HepG2 (cell line): ENCODE results near the gene STK10. TPM values are rescaled to one million over a fixed set of nuclear protein-coding genes. Genes with fewer than 3 reads are reported as not detected.

ENCODE experiments used
- AGO2 ChIP-seq: fragments of 200-400 bp; formaldehyde crosslinking; optimal IDR thresholded peaks from 2 replicates; pipeline ENCODE3; 2017; ENCODE audit warnings: mild to moderate bottlenecking, low read depth, low read length, moderate library complexity
- CC2D1A ChIP-seq: sonication (generic); formaldehyde crosslinking; IDR thresholded peaks from 2 replicates; pipeline ENCODE4 v1.8.1; 2023; ENCODE audit warnings: mild to moderate bottlenecking, missing genetic modification reagents
- CCDC6 ChIP-seq: sonication (generic); formaldehyde crosslinking; IDR thresholded peaks from 2 replicates; pipeline ENCODE4 v1.8.1; 2022; ENCODE audit warnings: mild to moderate bottlenecking, missing genetic modification reagents, moderate library complexity
- ETV5 ChIP-seq: IDR thresholded peaks from 2 replicates; pipeline ENCODE4 v1.6.1; 2018; ENCODE audit warnings: missing biosample characterization, missing genetic modification reagents, inconsistent platforms, borderline replicate concordance
- KMT2A ChIP-seq: sonication (generic); formaldehyde crosslinking; IDR thresholded peaks from 2 replicates; pipeline ENCODE4 v1.4.0; 2020; ENCODE audit warnings: missing genetic modification reagents
- MBD4 ChIP-seq: IDR thresholded peaks from 2 replicates; pipeline ENCODE4 v1.6.1; 2012; ENCODE audit warnings: low read length, inconsistent platforms, borderline replicate concordance
- NAIF1 ChIP-seq: sonication (generic); formaldehyde crosslinking; IDR thresholded peaks from 2 replicates; pipeline ENCODE4 v1.5.0; 2020; ENCODE audit warnings: mild to moderate bottlenecking, missing genetic modification reagents, borderline replicate concordance
- NR2F1 ChIP-seq, 2 experiments: fragments of 450-650 bp in 1 of 2; formaldehyde crosslinking in 1 of 2; IDR thresholded peaks; 2 replicates each; pipeline versions ENCODE4 v1.5.0 to v1.6.1; 2016 to 2020; ENCODE audit warnings: mild to moderate bottlenecking in 1 of 2, missing compliant biosample characterization in 1 of 2, missing genetic modification reagents in 1 of 2, moderate library complexity in 1 of 2
- PPARG ChIP-seq: conservative IDR thresholded peaks from 2 replicates; pipeline ENCODE4 v1.6.1; 2016; ENCODE audit warnings: missing biosample characterization, missing genetic modification reagents
- PRPF4 ChIP-seq: fragments of 200-400 bp; formaldehyde crosslinking; IDR thresholded peaks from 2 replicates; pipeline ENCODE4 v1.6.1; 2016; ENCODE audit warnings: low read length, low read depth; ENCODE audit not compliant: poor library complexity, severe bottlenecking
- TCF12 ChIP-seq, 2 experiments: fragments of 450-650 bp in 1 of 2; sonication (generic) in 1 of 2; formaldehyde crosslinking in 1 of 2; IDR thresholded peaks; 2 replicates each; pipeline versions ENCODE4 v1.6.1 to v1.8.0; 2017 to 2022; ENCODE audit warnings: antibody characterized with exemption in 1 of 2, mild to moderate bottlenecking in 1 of 2, missing genetic modification reagents in 1 of 2, moderate library complexity in 1 of 2
- TRIM24 ChIP-seq: sonication (generic); formaldehyde crosslinking; IDR thresholded peaks from 2 replicates; pipeline ENCODE4 v1.8.0; 2022; ENCODE audit warnings: mild to moderate bottlenecking, missing genetic modification reagents
- ZNF326 ChIP-seq: sonication (generic); formaldehyde crosslinking; IDR thresholded peaks from 2 replicates; pipeline ENCODE4 v1.4.0; 2020; ENCODE audit warnings: missing genetic modification reagents, borderline replicate concordance
- ZNF607 ChIP-seq: sonication (generic); formaldehyde crosslinking; IDR thresholded peaks from 2 replicates; pipeline ENCODE4 v1.5.1; 2020; ENCODE audit warnings: missing genetic modification reagents, mild to moderate bottlenecking, borderline replicate concordance
- ZNF660 ChIP-seq: sonication (generic); formaldehyde crosslinking; IDR thresholded peaks from 2 replicates; pipeline ENCODE4 v1.5.1; 2020; ENCODE audit warnings: mild to moderate bottlenecking, low read depth, missing genetic modification reagents, borderline replicate concordance
- polyA plus RNA-seq, 8 experiments: library from polyadenylated mRNA; depleted of rRNA in 3 of 8; stranded (reverse) in 7 of 8; unstranded in 1 of 8; fragments of >200 nt; fragmentation: Illumina TruSeq in 4 of 8; extraction: Trizol in 4 of 8; gene quantifications; 2 replicates each; pipeline versions ENCODE4 v1.2.1 to v1.2.3, GENCODE V29; 2011 to 2016; ENCODE audit warnings: low read depth in 4 of 8, missing spikeins in 1 of 8, mixed read lengths in 1 of 8; ENCODE audit not compliant: insufficient read depth in 1 of 8
- total RNA-seq, 5 experiments: library from RNA; depleted of rRNA; stranded (reverse); fragments of >200 nt; fragmentation: Illumina TruSeq; extraction: Trizol; gene quantifications; 2 replicates each; pipeline ENCODE4 v1.2.3, GENCODE V29; 2016; ENCODE audit warnings: low read depth in 1 of 5
- TF ChIP-seq, protein P1 (sequence below): sonication (generic); formaldehyde crosslinking; IDR thresholded peaks from 2 replicates; pipeline ENCODE4 v1.4.0; 2020; ENCODE audit warnings: missing genetic modification reagents, mild to moderate bottlenecking, borderline replicate concordance
- TF ChIP-seq, protein P2 (sequence below): sonication (generic); formaldehyde crosslinking; IDR thresholded peaks from 2 replicates; pipeline ENCODE4 v1.5.1; 2020; ENCODE audit warnings: mild to moderate bottlenecking, moderate library complexity, missing genetic modification reagents
- TF ChIP-seq, protein P3 (sequence below): sonication (generic); formaldehyde crosslinking; IDR thresholded peaks from 2 replicates; pipeline ENCODE4 v1.4.0; 2020; ENCODE audit warnings: mild to moderate bottlenecking, missing genetic modification reagents
- TF ChIP-seq, protein P4 (sequence below): sonication (generic); formaldehyde crosslinking; IDR thresholded peaks from 2 replicates; pipeline ENCODE4 v1.4.0; 2020; ENCODE audit warnings: missing genetic modification reagents
- TF ChIP-seq, protein P5 (sequence below): IDR thresholded peaks from 2 replicates; pipeline ENCODE4 v1.6.1; 2018; ENCODE audit warnings: missing genetic modification reagents, mild to moderate bottlenecking, missing compliant biosample characterization

Gene STK10
- total and polyA plus RNA-seq, 2 of the 13 experiments (the other 11 are each of a cell fraction or from before 2014, with no cell fraction given) = 7.0 to 7.2 TPM

DNA sequence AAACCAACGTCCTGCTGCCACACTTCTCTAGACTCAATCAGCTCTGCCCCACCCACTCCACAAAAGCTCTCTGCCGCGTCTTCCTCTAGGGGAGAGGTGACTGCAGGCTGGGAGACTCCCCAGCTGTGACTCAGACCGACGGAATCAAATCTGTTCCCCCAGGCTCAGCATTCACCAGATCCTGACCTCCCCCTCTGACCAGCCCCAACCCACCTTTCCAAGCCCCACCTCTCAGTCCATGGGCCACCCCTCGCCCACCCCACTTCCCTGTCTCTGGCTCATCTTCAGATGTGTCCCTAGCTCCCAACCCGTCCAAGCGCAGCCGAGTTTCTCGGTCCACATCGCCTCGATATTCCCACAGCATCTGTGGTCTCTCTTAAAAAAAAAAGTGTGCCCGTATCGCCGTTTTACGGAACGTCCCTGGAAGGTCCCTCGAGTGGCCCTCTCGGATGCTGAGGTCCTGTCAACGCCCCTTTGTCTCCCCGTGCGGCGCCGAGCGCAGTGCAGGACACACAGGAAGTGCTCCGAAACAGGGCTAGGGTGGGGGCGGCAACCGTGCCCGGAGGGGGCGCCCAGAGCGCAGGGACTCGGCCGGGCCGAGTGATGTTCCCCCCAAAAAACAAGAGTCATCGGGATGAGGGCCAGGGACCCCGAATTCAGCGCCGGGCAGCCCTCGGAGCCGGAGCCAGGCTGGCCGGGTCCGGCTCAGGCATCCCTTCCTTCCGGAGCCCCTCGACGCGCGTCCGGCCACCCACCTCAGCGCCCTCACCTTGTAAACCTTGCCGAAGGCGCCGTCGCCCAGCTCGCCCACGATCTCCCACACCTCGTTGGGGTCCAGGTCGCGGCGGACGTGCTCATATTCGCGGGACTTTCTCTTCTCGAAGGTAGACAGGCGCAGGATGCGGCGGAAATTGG, 649 bp downstream of the STK10 start (continued):
- TF ChIP-seq, protein P1, sequence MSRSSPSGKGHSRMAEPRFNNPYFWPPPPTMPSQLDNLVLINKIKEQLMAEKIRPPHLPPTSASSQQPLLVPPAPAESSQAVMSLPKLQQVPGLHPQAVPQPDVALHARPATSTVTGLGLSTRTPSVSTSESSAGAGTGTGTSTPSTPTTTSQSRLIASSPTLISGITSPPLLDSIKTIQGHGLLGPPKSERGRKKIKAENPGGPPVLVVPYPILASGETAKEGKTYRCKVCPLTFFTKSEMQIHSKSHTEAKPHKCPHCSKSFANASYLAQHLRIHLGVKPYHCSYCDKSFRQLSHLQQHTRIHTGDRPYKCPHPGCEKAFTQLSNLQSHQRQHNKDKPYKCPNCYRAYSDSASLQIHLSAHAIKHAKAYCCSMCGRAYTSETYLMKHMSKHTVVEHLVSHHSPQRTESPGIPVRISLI (CRISPR knock-in tag) = no peak
- TF ChIP-seq ETV5 (CRISPR knock-in tag) (peak; percentile 34; the same call in 1 of the 2 replicates), ZNF326 (no peak), CCDC6 (no peak), AGO2 (peak; percentile 45), ZNF607 (CRISPR knock-in tag) (0 out of 2 replicates have a peak, but pooled peaks have one; percentile 68), TCF12 (IDR thresholded peaks at IDR 0.05) (no peak), TCF12 (CRISPR knock-in tag; IDR thresholded peaks at IDR 0.05) (no peak), NR2F1 (CRISPR knock-in tag; IDR thresholded peaks at IDR 0.05) (no peak), MBD4 (no peak), KMT2A (CRISPR knock-in tag) (no peak; the same call in 1 of the 2 replicates), TRIM24 (CRISPR knock-in tag) (no peak), CC2D1A (CRISPR knock-in tag) (no peak), ZNF660 (no peak), PRPF4 (no peak), PPARG (CRISPR knock-in tag) (peak; percentile 79), NAIF1 (CRISPR knock-in tag) (no peak)
- TF ChIP-seq, protein P2, sequence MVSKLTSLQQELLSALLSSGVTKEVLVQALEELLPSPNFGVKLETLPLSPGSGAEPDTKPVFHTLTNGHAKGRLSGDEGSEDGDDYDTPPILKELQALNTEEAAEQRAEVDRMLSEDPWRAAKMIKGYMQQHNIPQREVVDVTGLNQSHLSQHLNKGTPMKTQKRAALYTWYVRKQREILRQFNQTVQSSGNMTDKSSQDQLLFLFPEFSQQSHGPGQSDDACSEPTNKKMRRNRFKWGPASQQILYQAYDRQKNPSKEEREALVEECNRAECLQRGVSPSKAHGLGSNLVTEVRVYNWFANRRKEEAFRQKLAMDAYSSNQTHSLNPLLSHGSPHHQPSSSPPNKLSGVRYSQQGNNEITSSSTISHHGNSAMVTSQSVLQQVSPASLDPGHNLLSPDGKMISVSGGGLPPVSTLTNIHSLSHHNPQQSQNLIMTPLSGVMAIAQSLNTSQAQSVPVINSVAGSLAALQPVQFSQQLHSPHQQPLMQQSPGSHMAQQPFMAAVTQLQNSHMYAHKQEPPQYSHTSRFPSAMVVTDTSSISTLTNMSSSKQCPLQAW (CRISPR knock-in tag) = peak; percentile 28; the same call in 1 of the 2 replicates
- TF ChIP-seq, protein P3, sequence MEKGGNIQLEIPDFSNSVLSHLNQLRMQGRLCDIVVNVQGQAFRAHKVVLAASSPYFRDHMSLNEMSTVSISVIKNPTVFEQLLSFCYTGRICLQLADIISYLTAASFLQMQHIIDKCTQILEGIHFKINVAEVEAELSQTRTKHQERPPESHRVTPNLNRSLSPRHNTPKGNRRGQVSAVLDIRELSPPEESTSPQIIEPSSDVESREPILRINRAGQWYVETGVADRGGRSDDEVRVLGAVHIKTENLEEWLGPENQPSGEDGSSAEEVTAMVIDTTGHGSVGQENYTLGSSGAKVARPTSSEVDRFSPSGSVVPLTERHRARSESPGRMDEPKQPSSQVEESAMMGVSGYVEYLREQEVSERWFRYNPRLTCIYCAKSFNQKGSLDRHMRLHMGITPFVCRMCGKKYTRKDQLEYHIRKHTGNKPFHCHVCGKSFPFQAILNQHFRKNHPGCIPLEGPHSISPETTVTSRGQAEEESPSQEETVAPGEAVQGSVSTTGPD (CRISPR knock-in tag) = no peak
- TF ChIP-seq, protein P4, sequence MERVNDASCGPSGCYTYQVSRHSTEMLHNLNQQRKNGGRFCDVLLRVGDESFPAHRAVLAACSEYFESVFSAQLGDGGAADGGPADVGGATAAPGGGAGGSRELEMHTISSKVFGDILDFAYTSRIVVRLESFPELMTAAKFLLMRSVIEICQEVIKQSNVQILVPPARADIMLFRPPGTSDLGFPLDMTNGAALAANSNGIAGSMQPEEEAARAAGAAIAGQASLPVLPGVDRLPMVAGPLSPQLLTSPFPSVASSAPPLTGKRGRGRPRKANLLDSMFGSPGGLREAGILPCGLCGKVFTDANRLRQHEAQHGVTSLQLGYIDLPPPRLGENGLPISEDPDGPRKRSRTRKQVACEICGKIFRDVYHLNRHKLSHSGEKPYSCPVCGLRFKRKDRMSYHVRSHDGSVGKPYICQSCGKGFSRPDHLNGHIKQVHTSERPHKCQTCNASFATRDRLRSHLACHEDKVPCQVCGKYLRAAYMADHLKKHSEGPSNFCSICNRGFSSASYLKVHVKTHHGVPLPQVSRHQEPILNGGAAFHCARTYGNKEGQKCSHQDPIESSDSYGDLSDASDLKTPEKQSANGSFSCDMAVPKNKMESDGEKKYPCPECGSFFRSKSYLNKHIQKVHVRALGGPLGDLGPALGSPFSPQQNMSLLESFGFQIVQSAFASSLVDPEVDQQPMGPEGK (CRISPR knock-in tag) = peak; percentile 79
- TF ChIP-seq, protein P5, sequence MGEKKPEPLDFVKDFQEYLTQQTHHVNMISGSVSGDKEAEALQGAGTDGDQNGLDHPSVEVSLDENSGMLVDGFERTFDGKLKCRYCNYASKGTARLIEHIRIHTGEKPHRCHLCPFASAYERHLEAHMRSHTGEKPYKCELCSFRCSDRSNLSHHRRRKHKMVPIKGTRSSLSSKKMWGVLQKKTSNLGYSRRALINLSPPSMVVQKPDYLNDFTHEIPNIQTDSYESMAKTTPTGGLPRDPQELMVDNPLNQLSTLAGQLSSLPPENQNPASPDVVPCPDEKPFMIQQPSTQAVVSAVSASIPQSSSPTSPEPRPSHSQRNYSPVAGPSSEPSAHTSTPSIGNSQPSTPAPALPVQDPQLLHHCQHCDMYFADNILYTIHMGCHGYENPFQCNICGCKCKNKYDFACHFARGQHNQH (CRISPR knock-in tag) = no peak
